Embryonic facial prominence (tissue), 1 donor: Measurements from ENCODE around the gene RNF187.

ENCODE experiments used
- DNase-seq: peaks from one replicate; pipeline ENCODE4 v3.0.0-alpha.2; 2016; ENCODE audit errors: extremely low spot score

Gene RNF187

GRCh38 chr1:228510101-228510802 is 23.1 kb downstream of the RNF187 start:
- no peak for DNase-seq

GRCh38 chr1:228510803-228511413 is 23.7 kb downstream of the RNF187 start:
- DNase-seq: no peak

- no peak for DNase-seq
Observed at GRCh38 chr1:228511546-228512445, 24.6 kb downstream of the RNF187 start.

- no peak for DNase-seq
Observed at GRCh38 chr1:228512781-228513198, 25.6 kb downstream of the RNF187 start.

- no peak for DNase-seq
Observed at GRCh38 chr1:228513236-228513900, 26.2 kb downstream of the RNF187 start.

- no peak for DNase-seq
Observed at GRCh38 chr1:228514421-228514820, 27.2 kb downstream of the RNF187 start.

- DNase-seq: peak; percentile 16
Observed at GRCh38 chr1:228515200-228515834, 28.1 kb downstream of the RNF187 start.

GRCh38 chr1:228517655-228518054 is 30.5 kb downstream of the RNF187 start:
- no peak for DNase-seq

- DNase-seq: no peak
Observed at GRCh38 chr1:228527596-228527995, 40.4 kb downstream of the RNF187 start.

- no peak for DNase-seq
Observed at GRCh38 chr1:228528612-228529011, 41.4 kb downstream of the RNF187 start.

- DNase-seq: no peak
Observed at GRCh38 chr1:228530086-228530758, 43.0 kb downstream of the RNF187 start.

- DNase-seq: no peak
Observed at GRCh38 chr1:228530951-228531731, 44.0 kb downstream of the RNF187 start.

- no peak for DNase-seq
Observed at GRCh38 chr1:228538831-228539230, 51.6 kb downstream of the RNF187 start.

GRCh38 chr1:228540161-228540917 is 53.2 kb downstream of the RNF187 start:
- DNase-seq: no peak

- DNase-seq: no peak
Observed at GRCh38 chr1:228541725-228542124, 54.5 kb downstream of the RNF187 start.

- no peak for DNase-seq
Observed at GRCh38 chr1:228542376-228542775, 55.2 kb downstream of the RNF187 start.

- DNase-seq: no peak
Observed at GRCh38 chr1:228542981-228543380, 55.8 kb downstream of the RNF187 start.

GRCh38 chr1:228543396-228543795 is 56.2 kb downstream of the RNF187 start:
- DNase-seq: no peak
